Measurements from ENCODE around the gene AMHR2.

Gene AMHR2

DNA sequence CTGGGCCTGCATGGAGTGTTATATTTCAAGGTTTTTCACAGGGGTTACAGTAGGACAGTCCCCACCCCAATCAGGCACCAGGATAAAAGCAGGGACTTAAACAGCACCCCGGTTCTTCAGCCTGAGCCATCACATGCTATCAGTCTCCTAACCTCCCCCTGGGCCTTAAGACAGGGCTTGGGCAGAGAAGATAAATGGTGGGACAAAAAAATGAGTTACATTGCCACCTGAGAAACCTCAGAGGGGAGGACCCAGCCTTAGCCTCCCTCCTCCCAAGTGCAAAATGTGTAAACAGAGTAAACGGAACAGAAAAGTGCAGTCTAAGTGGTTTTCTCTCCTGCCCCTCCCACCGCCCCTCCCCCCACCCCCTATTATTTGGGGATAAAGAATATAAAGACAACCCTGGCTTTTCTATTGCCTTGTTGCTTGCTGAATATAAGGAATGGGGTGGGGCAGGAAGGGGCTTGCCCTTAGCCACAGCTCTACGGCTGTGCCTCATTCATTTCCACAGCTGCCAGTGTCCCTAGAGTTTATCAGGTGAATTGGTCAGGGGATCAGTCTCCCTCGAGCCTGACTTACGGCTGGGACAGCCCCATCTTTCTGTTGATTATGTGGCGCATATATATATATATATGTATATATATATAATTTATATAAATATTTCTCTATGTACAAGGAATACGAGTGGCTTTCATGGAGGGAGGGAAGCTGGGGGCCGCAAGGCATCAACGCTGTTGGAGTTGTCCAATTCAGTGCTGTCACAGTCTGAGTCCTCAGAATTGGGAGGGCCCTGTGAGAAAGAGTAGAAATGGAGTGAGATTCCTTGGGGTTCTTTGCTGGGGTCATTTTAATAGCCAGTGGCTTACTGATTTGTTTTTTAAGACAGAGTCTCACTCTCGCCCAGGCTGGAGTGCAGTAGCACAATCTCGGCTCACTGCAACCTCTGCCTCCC, 57.1 kb downstream of the AMHR2 start:
- DNase-seq (ENCODE audit: low spot score) = no peak

Data from GM03348 (cell line).